ENCODE results near the gene SMYD3. TPM values are rescaled to one million over a fixed set of nuclear protein-coding genes. Genes with fewer than 3 reads are reported as not detected.

The SMYD3 gene
- total RNA-seq, 1 donor from 2014 or later, result 29.3 TPM

DNA sequence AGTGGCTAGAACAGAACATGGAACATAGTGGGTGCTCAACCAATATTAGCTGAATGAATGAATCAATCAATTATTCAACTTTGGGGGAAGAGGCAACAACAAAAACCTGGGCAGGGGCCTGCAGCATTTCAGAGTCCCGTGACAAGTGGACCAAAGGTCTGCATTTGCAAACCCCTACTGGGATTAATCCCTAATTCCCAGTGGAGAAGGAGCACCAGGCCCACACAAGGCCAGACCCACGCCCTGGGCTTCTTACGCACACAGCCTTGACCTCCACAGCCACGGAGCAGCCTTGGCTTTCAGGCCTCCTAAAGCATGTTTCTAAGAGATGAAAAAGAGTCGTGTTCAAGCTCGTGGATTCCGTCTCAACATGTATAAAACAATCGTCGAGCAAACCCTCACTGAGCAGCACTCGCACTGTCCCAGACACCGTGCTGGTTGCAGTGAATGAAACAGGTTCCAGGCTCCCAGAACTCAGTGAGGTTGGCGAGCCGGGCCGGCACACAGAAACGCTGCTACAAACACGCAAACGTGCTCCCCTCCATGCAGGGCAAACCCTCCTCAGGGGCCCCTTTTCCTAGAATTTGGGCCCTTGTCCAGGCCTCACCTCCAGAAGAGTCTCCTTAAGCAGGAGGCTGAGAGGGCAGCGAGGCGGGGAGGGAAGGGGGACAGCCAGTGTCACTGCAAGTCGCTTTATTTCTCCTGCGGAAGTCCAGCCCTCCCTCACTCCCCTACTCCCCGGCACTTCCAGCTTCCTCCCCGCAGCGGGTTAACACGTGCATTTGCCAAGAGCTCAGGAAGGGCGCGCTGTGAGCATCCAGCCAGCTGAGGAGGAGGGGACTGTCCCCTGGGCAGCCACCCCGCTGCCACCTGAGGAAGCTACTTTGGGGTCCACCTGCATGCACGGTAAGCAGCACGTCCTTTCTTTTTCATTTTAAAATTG is 795.8 kb downstream of the SMYD3 start:
- Mint-ChIP-seq H3K4me3 (ENCODE audit: unreplicated experiment) (no peak overlapping the region), H3K9me3 (ENCODE audit: low read depth) (no peaks in the 10 kb centered on the region), H3K4me1 (ENCODE audit: low read depth) (peaks cover 10% of the 10 kb centered on the region), H3K36me3 (ENCODE audit: low read depth) (peaks cover 2% of the 10 kb centered on the region), H3K27me3 (ENCODE audit: low read depth) (no peaks in the 10 kb centered on the region), H3K27ac (ENCODE audit: unreplicated experiment) (no peak overlapping the region)
- TF ChIP-seq, protein P1, sequence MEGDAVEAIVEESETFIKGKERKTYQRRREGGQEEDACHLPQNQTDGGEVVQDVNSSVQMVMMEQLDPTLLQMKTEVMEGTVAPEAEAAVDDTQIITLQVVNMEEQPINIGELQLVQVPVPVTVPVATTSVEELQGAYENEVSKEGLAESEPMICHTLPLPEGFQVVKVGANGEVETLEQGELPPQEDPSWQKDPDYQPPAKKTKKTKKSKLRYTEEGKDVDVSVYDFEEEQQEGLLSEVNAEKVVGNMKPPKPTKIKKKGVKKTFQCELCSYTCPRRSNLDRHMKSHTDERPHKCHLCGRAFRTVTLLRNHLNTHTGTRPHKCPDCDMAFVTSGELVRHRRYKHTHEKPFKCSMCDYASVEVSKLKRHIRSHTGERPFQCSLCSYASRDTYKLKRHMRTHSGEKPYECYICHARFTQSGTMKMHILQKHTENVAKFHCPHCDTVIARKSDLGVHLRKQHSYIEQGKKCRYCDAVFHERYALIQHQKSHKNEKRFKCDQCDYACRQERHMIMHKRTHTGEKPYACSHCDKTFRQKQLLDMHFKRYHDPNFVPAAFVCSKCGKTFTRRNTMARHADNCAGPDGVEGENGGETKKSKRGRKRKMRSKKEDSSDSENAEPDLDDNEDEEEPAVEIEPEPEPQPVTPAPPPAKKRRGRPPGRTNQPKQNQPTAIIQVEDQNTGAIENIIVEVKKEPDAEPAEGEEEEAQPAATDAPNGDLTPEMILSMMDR (IDR thresholded peaks at IDR 0.05), result no peak
- peak; percentile 68 for DNase-seq (ENCODE audit: low spot score)

DNA sequence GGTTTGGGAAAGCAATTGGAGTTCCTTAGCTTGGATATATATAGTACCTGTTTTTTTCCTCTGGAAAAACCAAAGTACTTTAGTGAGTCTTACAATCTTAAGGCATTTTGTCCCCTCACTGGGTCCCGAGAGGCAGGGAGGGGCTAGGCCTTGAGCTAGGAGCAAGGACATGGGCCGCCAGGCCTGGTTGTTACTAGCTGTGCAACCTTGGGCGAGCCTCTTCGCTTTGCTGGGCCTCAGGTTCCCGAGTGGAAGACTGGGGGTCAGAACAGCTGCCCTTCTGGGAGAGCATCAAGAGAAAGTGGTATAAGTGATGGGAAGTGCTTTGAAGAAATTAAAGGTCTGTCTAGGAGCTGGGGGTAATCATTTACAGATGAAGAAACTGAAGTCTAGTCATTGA is 799.1 kb downstream of the SMYD3 start:
- H3K4me3 Mint-ChIP-seq (ENCODE audit: unreplicated experiment), result no peak overlapping the region
- H3K4me1 Mint-ChIP-seq (ENCODE audit: low read depth), result peaks cover 10% of the 10 kb centered on the region
- no peaks in the 10 kb centered on the region for H3K27me3 Mint-ChIP-seq (ENCODE audit: low read depth)

DNA sequence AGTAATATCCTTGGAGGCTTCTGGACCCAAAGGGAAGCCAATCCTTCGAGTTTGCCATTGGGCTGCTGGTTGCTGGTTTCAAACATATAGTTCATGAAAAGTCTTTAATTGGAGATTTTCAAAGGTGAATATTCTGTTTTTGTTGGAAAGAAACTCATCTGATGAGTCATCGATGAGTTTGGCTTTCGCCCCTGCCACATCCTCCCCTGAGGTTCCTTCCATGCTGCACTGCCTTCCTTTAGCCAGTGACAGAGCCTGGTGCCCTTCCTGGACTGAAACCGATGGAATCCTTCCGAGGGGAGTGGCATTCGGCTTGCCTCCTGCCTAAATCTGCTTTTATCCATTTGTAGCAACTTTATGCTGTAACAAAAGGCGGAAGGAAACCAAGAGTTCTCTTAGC is 802.3 kb downstream of the SMYD3 start:
- no peak for DNase-seq (ENCODE audit: low spot score)
- H3K36me3 Mint-ChIP-seq (ENCODE audit: low read depth), result peaks cover 24% of the 10 kb centered on the region
- peaks cover 10% of the 10 kb centered on the region for H3K4me1 Mint-ChIP-seq (ENCODE audit: low read depth)
- H3K27ac Mint-ChIP-seq (ENCODE audit: unreplicated experiment), result no peak overlapping the region
- H3K27me3 Mint-ChIP-seq (ENCODE audit: low read depth), result no peaks in the 10 kb centered on the region
- TF ChIP-seq, protein P1 (IDR thresholded peaks at IDR 0.05), result no peak
- H3K4me3 Mint-ChIP-seq (ENCODE audit: unreplicated experiment), result no peak overlapping the region
- no peaks in the 10 kb centered on the region for H3K9me3 Mint-ChIP-seq (ENCODE audit: low read depth)

More for the DNA sequence above, 799.1 kb downstream of the SMYD3 start:
- DNase-seq (ENCODE audit: low spot score), result peak; percentile 75
- Mint-ChIP-seq H3K9me3 (ENCODE audit: low read depth) (no peaks in the 10 kb centered on the region), H3K27ac (ENCODE audit: unreplicated experiment) (no peak overlapping the region), H3K36me3 (ENCODE audit: low read depth) (peaks cover 15% of the 10 kb centered on the region)
- TF ChIP-seq, protein P1 (IDR thresholded peaks at IDR 0.05), result no peak

DNA sequence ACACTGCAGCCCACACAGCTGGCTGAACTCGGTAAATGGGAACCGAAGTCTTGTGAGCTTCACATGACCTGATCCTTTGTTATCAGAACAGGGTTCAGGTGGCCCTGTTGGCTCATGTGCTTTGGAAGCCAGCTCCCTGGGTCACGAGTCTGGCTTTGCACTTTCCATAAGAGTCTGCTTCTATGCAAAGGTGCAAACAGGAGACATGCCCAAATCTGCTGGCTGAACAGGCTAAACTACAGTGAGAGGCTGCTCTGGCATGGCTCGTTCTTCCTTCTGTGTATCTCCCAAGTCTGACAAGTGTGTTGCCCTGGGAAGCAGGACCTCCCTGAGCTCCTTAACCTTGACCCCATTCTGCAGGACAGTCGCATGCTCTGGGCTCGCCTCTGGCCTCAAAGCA is 802.7 kb downstream of the SMYD3 start:
- DNase-seq (ENCODE audit: low spot score), result peak; percentile 36
- peaks cover 10% of the 10 kb centered on the region for H3K4me1 Mint-ChIP-seq (ENCODE audit: low read depth)
- H3K36me3 Mint-ChIP-seq (ENCODE audit: low read depth), result peaks cover 26% of the 10 kb centered on the region
- H3K27me3 Mint-ChIP-seq (ENCODE audit: low read depth), result no peaks in the 10 kb centered on the region
- no peak overlapping the region for H3K27ac Mint-ChIP-seq (ENCODE audit: unreplicated experiment)
- H3K9me3 Mint-ChIP-seq (ENCODE audit: low read depth), result no peaks in the 10 kb centered on the region
- H3K4me3 Mint-ChIP-seq (ENCODE audit: unreplicated experiment), result no peak overlapping the region
- TF ChIP-seq, protein P1 (IDR thresholded peaks at IDR 0.05), result no peak

DNA sequence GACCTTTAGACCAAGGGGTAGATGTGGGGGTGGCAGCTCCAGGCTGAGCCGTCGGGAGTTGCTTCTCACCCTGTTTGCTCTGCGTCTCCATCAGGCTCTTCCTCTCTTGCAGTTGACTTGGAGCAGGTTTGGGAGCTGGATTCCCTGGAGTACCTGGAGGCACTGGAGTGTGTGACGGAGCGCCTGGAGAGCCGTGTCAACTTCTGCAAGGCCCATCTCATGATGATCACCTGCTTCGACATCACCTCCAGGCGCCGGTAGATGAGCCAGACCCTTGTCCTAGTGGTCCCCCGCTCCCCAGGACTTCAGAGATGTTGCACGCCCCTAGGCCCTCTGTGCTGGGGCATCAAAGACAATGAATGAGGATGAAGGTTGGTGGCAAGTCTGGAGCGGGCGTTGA is 804.7 kb downstream of the SMYD3 start:
- Mint-ChIP-seq H3K27me3 (ENCODE audit: low read depth) (no peaks in the 10 kb centered on the region), H3K36me3 (ENCODE audit: low read depth) (peaks cover 28% of the 10 kb centered on the region), H3K4me3 (ENCODE audit: unreplicated experiment) (no peak overlapping the region), H3K4me1 (ENCODE audit: low read depth) (peaks cover 10% of the 10 kb centered on the region), H3K9me3 (ENCODE audit: low read depth) (no peaks in the 10 kb centered on the region), H3K27ac (ENCODE audit: unreplicated experiment) (no peak overlapping the region)
- TF ChIP-seq, protein P1 (IDR thresholded peaks at IDR 0.05), result no peak
- DNase-seq (ENCODE audit: low spot score), result peak; percentile 46
